Measurements from ENCODE around the gene CELF2. TPM values are rescaled to one million over a fixed set of nuclear protein-coding genes. Genes with fewer than 3 reads are reported as not detected.

The CELF2 gene
- total RNA-seq, 3 donors from 2014 or later, result 40.0 to 178 (median 45.6) TPM

DNA sequence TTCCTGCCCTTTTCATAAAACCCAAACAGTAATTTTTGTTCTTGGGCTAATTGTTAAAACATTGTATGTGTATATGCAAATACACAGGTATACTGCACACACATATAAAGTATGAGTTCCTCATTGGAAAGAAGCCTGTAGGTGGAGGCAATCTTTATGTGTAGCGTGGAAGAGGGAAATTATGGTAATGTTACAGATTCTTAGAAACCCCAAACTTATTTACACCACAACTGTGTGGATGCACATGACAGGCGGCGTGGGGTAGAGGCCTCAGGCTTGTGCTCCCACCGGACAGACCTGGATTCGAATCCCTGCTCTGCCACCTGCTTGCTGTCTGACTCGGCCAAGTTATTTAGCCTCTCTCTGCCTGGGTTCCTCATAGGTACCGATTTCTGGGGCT, 223.0 kb downstream of the CELF2 start:
- Histone ChIP-seq H3K4me3 (no peak overlapping the region), H3K9me3 (no peaks in the 10 kb centered on the region), H3K27ac (no peak overlapping the region), H3K27me3 (no peaks in the 10 kb centered on the region), H3K4me1 (no peaks in the 10 kb centered on the region), H3K36me3 (no peaks in the 10 kb centered on the region)
- no peak for DNase-seq (ENCODE audit: low spot score in 2 of 2)
- intact Hi-C loops (cut with DNase I; ENCODE audit: low total_unique reads), result loop anchor here (2.0 kb wide), 1 partner anchor 78 kb away; no protein-coding TSS in a partner anchor
- no peak for TF ChIP-seq POLR2A (IDR thresholded peaks at IDR 0.05)

DNA sequence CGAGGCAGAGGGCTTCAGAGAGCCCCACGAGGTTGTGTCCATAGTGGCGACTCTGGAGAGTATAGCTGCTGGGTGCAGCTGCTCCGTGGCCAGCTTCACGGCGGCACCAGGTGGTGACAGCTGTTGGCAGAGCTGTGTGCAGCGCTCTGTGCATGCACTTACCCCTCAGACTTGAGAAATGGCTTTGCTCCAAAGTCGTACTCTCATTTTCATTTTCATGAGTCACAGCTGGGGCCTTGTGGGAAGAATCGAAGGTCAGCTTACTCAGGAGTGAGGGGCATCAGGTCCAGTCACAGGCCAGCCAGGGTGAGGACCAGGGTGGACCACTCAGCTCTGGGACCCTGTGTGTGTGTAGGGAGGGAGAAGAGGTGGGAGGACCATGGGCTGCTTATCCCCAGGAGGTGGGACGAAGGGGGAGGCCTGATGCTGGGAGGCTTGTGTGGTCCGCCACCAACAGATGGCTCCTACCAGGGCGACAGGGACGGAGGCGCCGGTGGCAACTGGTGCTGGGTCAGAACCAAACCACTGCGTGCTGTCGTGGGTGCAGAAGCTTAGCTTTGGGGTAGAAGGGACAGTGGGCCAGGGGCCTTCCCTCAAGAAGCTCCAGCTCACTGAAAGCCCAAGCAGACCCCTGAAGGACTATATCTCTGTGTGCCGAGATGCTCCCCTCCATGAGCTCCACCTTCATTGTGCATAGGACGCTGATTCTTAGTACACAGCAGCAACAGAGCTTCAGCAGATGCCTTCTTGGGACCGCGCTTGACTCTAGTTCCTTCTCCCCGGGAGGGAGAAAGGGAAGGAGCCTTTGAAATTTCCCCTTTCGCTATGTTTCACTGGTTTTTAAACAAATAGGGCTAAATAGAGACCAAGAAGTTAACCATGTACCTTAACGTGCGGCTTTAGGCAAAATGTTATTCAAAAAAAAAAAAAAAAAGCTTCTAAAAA, 225.0 kb downstream of the CELF2 start:
- H3K27ac ChIP-seq, result no peak overlapping the region
- H3K4me3 ChIP-seq, result no peak overlapping the region
- no peaks in the 10 kb centered on the region for H3K4me1 ChIP-seq
- no peaks in the 10 kb centered on the region for H3K9me3 ChIP-seq
- no peaks in the 10 kb centered on the region for H3K36me3 ChIP-seq
- no peaks in the 10 kb centered on the region for H3K27me3 ChIP-seq
- no peak for TF ChIP-seq POLR2A (IDR thresholded peaks at IDR 0.05)
- TF ChIP-seq POLR2AphosphoS5 (IDR thresholded peaks at IDR 0.05), result no peak
- DNase-seq (ENCODE audit: low spot score in 2 of 2), result no peak
- intact Hi-C loops (cut with DNase I; ENCODE audit: low total_unique reads), result no loop called here

DNA sequence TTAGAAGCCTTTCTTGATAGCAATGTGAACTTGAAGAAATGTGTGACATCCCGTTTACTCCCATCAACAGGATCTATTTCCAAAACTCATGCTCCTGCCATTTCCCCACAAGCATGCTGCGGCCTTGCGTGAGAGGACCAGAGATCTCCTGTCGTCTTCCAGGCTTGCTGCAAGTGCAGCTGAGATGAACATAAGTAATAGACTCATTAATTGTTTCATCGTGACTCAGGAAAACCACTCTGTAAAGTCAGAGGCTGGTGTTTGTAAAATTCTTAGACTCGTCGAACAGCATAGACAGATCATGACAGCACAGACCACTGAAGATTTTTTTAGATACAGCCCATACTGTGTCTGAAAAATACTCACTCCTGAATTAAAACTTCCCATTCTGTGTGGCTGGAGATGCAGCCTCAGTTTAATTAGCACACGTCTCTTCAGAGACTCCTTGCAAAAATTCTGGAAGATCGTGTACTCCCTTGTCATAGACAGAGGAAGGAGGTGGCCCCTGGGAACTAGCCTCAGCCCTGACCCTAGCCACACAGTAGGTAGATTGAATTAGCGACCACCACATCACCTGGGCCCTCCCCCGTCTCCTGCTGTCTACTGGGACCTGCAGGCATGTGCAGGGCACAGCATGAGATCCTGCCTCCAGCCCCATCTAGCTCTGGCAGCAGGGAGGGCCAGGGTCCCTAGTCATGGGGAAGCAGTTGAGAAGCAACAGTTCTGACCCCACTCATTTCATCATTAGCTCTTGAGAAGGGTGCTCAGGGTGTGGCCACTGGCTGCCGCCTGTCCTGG, 226.0 kb downstream of the CELF2 start:
- intact Hi-C loops (cut with DNase I; ENCODE audit: low total_unique reads), result no loop called here
- no peaks in the 10 kb centered on the region for H3K4me1 ChIP-seq

DNA sequence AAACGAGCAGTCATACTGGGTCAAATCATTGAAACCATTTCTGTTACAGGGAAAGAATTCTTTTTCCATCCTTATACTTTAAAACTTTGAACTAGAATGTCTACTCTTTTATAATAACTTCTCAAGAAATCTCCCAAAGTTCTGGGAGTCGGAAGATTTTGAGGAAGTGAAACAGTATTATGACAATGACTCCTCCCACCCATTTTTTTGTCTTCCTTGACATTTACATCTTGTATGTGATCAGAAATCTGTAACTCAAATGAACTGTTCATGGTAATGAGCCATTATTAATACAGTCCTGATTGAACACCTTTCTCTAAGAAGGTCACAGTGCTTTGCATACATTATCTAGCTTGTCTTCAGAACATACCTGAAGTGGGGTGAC, 227.4 kb downstream of the CELF2 start:
- no peak overlapping the region for H3K4me3 ChIP-seq
- no peaks in the 10 kb centered on the region for H3K4me1 ChIP-seq
- H3K9me3 ChIP-seq, result no peaks in the 10 kb centered on the region
- DNase-seq (ENCODE audit: low spot score in 2 of 2), result no peak
- no peaks in the 10 kb centered on the region for H3K27me3 ChIP-seq
- intact Hi-C loops (cut with DNase I; ENCODE audit: low total_unique reads), result no loop called here
- no peak for TF ChIP-seq POLR2AphosphoS5 (IDR thresholded peaks at IDR 0.05)
- H3K36me3 ChIP-seq, result no peaks in the 10 kb centered on the region
- H3K27ac ChIP-seq, result no peak overlapping the region

More for the DNA sequence above, 226.0 kb downstream of the CELF2 start:
- Histone ChIP-seq H3K36me3 (no peaks in the 10 kb centered on the region), H3K27me3 (no peaks in the 10 kb centered on the region), H3K27ac (no peak overlapping the region), H3K4me3 (no peak overlapping the region), H3K9me3 (no peaks in the 10 kb centered on the region)
- TF ChIP-seq POLR2A (IDR thresholded peaks at IDR 0.05) (no peak), POLR2AphosphoS5 (IDR thresholded peaks at IDR 0.05) (no peak)
- TF ChIP-seq, protein P1, sequence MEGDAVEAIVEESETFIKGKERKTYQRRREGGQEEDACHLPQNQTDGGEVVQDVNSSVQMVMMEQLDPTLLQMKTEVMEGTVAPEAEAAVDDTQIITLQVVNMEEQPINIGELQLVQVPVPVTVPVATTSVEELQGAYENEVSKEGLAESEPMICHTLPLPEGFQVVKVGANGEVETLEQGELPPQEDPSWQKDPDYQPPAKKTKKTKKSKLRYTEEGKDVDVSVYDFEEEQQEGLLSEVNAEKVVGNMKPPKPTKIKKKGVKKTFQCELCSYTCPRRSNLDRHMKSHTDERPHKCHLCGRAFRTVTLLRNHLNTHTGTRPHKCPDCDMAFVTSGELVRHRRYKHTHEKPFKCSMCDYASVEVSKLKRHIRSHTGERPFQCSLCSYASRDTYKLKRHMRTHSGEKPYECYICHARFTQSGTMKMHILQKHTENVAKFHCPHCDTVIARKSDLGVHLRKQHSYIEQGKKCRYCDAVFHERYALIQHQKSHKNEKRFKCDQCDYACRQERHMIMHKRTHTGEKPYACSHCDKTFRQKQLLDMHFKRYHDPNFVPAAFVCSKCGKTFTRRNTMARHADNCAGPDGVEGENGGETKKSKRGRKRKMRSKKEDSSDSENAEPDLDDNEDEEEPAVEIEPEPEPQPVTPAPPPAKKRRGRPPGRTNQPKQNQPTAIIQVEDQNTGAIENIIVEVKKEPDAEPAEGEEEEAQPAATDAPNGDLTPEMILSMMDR (IDR thresholded peaks at IDR 0.05), result no peak
- no peak for DNase-seq (ENCODE audit: low spot score in 2 of 2)

DNA sequence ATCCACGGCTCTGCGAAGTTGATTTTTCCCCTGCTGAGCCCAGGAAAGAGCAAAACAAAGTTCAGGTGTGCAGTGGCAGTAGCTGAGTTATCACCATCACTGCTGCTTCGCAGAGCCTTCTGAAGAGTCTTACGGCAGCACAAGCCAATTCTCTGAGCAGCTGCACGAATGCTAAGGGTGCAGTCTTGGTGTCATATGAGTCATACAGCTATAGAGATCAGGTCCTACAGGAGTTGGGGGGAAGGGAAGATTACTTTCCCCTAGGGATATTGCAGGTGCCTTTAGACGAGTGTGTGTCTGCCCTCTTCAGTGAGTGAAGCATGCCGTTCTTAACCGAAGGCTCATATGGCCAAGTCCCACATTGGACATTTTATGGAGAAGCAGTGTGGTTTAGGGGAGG, 227.8 kb downstream of the CELF2 start:
- no peaks in the 10 kb centered on the region for H3K4me1 ChIP-seq
- intact Hi-C loops (cut with DNase I; ENCODE audit: low total_unique reads), result no loop called here
- H3K36me3 ChIP-seq, result no peaks in the 10 kb centered on the region

DNA sequence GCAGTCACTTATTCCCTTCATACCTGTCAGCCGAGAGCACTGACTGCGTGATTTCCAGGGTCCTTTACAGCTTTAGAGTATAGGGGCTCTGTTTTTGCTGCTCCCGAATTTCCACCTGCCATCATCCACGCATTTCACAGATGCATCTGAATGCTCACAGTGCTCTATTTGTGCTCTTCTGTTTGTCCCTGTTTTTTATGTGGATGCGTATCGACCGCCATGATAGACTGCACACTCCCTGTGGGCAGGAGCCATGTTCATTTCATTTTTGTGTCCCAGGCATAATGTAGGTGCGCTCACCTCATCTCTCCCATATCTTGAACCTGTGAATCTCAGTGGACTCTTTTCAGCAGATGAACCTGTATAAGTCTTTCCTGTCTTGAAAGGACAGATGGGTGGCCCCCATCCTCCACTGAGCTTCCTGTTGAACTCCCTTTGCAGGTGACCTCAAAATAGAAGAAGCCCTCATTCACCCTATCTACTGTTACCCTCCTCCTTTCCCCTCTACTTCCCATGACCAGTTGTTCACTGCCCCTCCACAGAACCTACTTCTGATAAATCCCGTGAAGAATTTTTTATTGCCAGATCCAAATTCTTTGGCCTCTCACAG, 228.4 kb downstream of the CELF2 start:
- Histone ChIP-seq H3K27me3 (no peaks in the 10 kb centered on the region), H3K36me3 (no peaks in the 10 kb centered on the region), H3K4me1 (no peaks in the 10 kb centered on the region), H3K4me3 (no peak overlapping the region), H3K27ac (no peak overlapping the region), H3K9me3 (no peaks in the 10 kb centered on the region)
- DNase-seq (ENCODE audit: low spot score in 2 of 2), result no peak
- intact Hi-C loops (cut with DNase I; ENCODE audit: low total_unique reads), result no loop called here
- no peak for TF ChIP-seq POLR2AphosphoS5 (IDR thresholded peaks at IDR 0.05)
- TF ChIP-seq POLR2A (IDR thresholded peaks at IDR 0.05), result no peak
- TF ChIP-seq, protein P1 (IDR thresholded peaks at IDR 0.05), result no peak

More for the DNA sequence above, 227.8 kb downstream of the CELF2 start:
- Histone ChIP-seq H3K9me3 (no peaks in the 10 kb centered on the region), H3K4me3 (no peak overlapping the region), H3K27ac (no peak overlapping the region), H3K27me3 (no peaks in the 10 kb centered on the region)
- TF ChIP-seq POLR2AphosphoS5 (IDR thresholded peaks at IDR 0.05) (no peak), POLR2A (IDR thresholded peaks at IDR 0.05) (no peak)
- TF ChIP-seq, protein P1 (IDR thresholded peaks at IDR 0.05), result no peak
- no peak for DNase-seq (ENCODE audit: low spot score in 2 of 2)
